COLO668 (cell line): ENCODE data around the gene FASTKD3.
A peak's percentile ranks its signal among the peaks of the same experiment; 100 is the strongest.

Experiments used
- DNase-seq: peaks from one replicate; lab custom pipeline; 2025; ENCODE audit not compliant: unreplicated experiment; lab: John Stamatoyannopoulos, UW

Gene FASTKD3

DNA sequence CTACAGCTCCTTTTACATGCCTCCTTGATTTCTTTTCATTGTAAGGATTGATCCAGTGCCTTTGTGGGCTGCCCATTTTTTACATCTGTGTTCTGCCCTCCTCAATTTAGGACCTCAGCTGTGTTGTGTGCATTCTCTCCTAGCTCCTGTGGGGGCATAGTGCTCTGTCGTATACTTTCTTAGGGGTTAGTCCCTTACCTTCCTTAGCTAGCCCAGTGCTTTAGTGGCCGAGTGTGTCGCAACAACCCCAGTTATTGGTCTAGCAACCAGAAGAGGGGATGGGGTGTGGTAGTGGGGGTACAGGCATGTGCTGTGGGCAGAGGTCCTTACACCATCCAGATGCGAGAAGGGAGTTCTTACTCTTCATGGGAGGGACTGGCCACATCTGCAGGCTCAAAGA, 12.3 kb upstream of the FASTKD3 start:
- no peak for DNase-seq

DNA sequence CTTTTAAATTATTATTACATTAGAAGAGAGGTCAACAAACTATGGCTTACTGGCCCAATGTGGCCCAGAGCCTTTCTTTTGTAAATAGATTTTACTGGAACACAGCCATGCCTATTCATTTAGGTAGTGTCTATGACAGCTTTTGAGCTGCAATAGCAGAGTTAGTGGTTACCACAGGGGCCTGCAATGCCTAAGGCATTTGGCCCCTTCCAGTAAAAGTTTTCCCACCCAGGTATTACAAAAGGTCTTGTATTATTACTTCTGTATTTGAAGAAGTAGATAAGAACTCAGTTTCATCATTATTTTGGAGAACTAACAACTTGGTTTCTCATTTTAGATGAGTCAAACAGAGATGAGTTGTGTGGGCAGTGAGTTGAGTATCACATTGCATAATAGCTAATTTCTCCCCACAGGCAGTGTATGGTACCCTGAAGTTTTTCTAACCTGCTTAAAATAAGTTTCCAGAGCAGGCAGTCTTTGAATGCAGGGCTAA, 9.6 kb upstream of the FASTKD3 start:
- no peak for DNase-seq

DNA sequence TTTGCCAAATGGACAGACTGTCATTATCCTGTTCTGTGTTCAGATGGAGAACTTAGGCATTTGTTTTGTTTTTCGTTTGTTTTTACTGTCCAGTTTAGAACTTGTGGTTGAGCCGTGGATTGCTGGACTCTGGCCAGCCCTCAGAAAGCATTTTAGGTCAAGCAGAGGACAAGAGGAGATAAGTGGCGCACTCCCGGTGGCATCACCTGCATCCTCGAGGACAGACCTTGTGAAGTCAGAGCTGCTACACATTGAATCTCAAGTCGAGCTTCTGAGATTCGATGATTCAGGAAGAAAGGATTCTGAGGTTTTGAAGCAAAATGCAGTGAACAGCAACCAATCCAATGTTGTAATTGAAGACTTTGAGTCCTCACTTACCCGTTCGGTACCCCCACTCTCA, 9.0 kb upstream of the FASTKD3 start:
- DNase-seq, result no peak

DNA sequence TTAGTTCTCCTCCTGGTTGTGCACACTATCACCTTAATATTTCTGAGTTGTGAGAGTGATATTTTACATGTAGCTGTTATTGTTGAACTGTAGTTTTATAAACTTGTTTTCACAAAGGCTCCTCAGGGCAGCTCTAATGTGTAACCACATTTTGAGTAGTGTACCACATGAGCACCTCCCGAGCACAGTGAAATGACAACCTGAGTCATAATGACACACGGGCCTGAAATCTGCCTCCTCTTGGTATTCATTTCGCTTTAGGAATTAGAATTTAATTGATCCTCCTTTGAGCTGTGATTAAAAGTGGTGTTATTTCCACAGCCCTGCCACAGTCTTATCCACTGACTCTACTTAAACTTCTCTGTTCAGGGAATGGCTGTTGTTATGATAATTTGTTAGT, 8.0 kb upstream of the FASTKD3 start:
- no peak for DNase-seq

DNA sequence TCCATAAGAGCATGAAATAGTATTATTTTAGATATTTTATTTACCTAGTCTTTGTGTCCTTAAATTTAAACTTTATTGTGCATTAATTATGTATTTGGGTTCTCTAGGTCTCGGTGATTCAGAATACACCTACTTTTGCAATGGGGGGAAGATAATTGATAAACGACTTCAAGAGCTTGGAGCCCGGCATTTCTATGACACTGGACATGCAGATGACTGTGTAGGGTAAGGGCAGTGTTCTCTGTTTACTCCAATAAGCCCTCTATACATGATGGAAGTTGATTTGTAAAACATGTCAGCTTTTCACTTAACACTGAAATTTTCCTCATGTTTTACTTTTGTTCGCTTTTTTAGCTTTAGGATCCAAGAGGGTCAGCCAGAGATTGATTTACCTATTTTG, 6.3 kb upstream of the FASTKD3 start:
- DNase-seq, result no peak

DNA sequence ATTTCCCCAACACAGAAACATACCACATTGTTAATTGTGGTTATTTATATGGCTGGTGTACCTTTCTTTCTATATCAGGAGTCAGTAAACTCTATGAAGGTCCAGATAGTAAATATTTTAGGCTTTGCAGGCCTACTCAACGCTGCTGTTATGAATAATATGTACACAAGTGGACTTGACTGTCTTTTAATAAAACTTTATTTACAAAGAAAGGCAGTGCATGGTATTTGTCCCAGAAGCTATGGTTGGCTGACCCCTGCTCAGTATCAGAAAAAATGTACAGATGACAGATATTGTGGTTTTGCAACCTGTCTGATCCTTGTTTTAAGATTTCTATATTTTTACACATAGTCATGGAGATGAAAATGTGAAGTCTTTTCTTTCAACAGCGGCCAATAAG, 5.8 kb upstream of the FASTKD3 start:
- no peak for DNase-seq

DNA sequence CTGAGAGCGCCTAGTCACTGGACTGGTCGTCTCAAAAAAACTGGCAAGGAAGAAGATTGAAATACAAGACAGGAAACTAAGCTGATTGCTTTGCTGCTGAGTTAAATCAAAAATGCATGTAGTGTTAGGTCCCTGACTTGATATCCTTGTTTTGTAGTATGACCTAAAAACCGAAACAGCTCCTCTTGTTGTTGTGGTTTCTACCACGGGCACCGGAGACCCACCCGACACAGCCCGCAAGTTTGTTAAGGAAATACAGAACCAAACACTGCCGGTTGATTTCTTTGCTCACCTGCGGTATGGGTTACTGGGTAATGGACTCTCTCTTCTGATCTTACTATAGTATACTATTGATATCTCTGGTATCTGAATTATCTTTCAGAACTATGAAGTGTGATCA, 4.4 kb upstream of the FASTKD3 start:
- DNase-seq, result no peak

DNA sequence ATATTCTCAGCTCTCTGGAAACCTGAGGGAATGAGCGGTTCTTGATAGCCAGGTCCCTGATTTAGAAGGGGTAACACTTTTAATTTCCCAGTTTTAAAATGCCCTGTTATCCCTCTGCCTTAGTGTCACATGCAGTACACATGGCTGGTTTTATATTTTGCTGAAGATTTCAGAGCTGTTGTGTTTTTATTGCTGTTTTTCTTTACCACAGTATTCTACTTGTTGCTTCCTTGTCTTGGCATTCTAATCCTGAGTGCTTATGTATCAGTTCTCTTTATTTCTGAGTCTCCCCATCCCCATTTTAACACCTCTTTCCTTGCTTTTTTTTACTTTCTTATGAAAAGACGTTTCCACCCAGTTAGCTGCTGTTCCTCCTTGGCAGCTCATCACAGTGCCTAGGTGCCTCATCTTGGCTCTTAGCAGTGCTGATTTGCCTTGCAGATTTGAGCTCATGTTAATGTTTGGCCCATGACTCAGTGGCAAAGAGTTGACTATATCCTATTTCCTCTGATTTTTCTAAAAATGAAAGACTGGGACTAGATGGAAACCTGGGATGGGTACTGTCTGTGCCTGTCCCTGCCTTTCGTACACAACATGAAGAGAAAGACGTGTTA, 3.8 kb upstream of the FASTKD3 start:
- DNase-seq, result no peak

DNA sequence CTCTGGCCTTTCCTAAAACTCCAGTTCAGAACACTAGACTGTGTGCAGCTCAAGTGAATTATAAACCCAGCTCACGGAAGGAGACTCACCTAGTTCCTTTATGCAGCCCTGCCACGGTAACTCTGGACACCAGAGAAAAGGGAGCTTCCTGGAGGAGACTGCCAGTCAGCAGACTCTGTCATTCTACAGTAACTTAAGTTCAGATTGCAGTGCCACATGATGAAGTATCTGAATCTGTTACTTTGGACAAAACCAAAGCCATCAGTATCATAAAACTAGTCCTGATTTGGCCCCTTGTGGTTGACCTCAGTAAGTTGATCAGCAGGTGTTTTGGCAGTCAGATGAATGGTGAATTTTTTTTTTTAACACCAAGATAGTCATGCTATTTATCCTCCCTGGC, 2.8 kb upstream of the FASTKD3 start:
- no peak for DNase-seq

DNA sequence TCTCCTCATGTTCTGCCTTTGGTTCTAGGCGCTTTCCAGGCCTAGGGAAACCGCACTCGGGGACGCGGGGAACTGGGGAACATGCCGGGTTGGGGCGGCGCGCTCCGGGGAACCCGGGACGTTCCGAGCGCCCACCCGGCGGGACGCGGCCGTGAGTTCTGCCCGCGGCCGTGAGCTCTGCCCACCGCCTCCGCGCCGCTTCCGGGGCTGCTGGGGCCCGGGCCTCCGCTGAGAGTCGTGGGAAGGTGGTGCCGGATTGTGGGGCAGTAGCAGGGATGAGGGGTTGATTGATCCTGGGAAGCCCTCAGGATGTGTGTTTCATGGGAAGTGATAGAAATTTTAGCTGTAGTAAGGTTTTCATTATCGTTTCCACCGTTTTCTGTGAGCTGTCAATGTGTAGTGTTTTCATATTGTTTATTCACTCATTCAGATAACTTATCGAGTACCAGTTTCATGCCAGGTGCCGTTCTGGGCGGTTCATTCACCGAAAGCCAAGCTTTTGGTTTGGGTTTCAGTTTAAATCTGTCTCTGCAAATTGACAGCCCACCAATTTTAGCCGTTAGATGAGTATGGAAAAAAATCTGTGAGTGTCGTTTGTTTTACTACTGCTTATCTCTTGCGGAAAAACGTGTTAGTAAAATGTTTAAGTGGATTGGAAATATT, 774 bp upstream of the FASTKD3 start:
- DNase-seq, result peak; percentile 56

DNA sequence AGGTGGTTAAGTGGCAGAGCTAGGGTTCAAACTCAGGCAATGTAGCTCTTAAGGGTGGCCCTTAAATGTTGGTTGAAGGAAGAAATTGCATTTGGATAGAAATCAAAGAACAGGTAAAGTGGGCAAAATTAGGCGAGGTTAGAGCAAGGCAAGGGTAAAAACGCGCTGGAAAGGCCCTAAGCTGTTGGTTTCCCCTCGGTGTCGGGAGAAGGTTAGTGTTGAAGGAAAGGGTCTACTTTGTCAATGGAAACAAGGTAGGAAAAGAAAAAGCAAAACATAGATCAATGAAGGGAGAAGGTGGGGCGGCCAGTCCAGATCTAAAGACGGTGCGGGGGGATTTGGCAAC, 431 bp downstream of the FASTKD3 start:
- DNase-seq, result no peak

DNA sequence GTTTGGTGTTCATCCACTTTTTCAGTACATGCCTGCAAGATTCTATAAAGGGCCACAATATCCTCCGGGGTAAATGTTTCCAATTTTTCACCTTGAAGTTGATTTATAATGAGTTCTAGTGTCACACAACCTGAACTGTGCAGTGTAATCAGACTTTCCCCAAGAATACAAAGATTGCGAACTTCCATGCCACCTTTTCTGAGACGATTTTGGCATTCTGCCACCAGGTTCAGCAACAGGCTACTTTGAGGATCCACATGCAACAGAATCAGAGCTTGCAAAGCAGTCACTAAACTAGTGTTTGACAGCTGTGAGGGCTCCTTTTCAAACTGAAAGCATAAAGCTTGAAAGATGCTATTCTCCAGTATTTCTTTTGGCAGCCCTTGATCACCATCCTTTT, 1.6 kb downstream of the FASTKD3 start:
- DNase-seq, result no peak

DNA sequence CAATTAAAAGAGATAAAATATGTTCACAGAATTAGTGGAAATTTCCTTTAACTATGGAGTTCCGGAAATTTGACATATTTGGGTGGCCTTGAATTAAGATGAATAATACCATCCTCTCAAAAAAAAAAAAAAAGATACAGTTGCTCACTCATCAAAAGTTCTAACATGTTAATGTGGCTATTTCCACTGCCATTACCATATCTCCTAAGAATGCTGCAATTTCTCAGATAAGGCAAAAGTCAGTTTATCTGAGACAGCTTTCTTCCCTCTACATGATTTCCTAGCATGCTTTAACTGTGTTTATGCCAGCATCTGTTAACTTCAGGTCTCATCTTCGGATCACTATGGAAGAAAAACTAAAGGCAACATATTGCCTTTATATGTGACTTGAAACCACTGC, 2.6 kb downstream of the FASTKD3 start:
- no peak for DNase-seq

DNA sequence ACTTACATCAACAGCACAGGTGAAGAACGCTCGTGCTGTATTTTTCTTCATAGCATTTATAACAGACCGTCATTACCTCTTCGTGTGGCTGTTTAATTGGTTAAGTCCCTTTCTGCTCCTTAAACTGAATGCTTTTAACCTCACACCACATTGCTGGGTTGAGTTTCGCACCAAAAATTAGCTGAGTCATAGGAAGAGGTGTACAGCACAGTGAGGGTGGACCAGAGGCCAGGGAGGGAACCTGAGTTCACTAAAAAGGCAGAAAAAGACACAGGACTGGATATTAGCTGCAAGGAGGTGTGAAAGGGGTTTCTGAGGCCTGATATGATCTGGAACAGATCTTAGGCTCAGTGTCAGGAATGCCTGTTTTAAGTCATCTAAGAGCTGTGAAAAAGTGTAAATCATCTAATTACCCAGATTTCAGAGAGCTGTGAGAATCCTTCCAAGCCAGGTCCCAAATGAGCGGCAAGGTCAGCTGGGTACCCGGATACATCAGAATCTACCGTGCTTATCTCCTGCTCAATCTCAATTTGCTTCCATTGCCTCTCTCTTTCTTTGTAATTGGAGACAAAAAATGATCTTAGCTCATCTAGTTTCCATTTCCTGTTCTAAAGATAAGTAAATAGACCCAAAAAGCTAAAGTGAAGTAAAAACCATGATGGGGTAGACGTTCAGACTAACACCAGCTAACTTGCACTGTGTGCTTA, 10.8 kb downstream of the FASTKD3 start:
- DNase-seq, result no peak

DNA sequence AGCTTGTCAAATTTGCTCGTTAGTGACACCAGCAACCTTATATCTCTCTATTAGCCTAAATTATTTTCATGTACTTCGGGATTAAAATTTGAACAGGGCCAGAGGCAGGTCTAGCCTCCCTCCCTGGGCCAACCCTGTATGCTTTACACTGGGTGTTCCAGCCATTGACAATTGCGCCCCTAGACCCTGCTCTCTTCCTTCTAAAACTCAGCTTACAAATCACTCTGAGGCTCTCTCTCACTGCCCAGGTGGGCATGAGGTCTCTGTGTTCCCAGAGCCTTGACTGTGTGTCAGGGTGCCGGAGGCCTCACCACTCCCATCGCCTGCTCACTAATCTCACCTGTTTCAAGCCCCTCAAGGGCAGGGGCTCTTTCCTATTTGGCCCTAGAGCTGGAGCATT, 11.5 kb downstream of the FASTKD3 start:
- DNase-seq, result no peak

DNA sequence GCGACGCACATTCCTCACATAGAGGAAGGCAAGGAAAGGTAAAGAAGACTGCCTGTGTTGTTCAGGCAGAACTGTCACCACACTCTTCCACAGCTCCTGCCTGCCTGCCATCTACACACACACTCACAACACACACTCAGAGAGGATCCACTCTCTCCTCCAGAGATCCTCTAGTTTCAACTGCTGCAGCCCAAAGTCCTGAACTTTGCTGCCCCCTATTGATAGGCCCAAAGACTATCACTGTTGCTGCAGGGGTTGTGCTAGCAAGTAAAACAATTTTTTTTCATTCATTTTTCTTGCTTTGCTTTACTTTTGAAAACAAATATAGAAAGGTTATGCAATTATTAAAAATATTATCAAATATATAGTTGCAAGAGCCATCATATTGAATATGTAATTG, 12.0 kb downstream of the FASTKD3 start:
- no peak for DNase-seq

DNA sequence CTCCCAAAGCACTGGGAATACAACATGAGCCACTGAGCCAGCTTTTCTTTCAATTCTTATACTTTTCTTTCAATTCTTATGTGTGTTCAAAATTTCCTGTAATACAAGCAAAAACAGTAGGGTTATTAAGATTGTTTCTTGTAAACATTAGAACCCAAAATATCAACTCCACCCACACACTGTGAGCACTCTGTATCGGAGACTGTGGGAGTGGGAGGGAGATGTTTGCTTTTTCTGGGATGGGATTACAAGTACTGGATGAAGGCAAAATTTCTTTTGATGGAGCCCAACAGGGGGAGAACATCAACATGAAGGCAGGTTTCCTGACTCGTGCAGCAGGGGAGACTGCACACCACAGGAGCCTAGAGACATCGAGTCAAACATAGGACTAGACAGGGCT, 13.2 kb downstream of the FASTKD3 start:
- DNase-seq, result no peak

DNA sequence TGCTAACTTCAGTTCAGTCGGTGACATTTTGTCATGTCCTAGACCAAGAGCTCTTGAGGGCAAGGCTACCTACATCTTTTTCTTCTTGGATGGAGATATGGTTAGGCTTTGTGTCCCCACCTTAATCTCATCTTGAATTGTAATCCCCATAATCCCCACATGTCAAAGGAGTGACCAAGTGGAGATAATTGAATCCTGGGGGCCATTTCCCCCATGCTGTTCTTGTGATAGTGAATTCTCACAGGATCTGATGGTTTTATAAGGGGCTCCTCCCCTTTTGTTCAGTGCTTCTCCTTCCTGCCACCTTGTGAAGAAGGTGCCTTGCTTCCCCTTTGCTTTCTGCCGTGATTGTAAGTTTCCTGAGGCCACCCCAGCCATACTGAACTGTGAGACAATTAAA, 15.8 kb downstream of the FASTKD3 start:
- no peak for DNase-seq

DNA sequence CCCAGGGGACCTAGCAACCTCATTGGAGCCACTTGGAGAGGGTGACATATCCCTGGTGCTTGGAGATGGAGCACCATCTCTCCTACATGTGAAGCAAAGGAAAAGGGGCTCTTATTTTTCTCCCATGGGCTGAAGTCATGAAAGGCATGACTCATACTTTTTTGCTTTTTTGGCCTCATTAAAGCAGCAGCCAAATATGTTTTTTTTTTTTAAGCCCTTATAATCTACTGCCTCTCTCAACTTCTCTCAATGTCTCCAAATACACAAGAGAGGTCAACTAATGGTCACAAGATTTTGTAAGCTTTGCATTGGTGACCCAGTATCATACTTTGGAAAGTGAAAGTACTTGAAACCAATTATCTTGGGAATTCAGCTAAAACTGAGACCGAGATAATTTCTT, 16.3 kb downstream of the FASTKD3 start:
- no peak for DNase-seq

DNA sequence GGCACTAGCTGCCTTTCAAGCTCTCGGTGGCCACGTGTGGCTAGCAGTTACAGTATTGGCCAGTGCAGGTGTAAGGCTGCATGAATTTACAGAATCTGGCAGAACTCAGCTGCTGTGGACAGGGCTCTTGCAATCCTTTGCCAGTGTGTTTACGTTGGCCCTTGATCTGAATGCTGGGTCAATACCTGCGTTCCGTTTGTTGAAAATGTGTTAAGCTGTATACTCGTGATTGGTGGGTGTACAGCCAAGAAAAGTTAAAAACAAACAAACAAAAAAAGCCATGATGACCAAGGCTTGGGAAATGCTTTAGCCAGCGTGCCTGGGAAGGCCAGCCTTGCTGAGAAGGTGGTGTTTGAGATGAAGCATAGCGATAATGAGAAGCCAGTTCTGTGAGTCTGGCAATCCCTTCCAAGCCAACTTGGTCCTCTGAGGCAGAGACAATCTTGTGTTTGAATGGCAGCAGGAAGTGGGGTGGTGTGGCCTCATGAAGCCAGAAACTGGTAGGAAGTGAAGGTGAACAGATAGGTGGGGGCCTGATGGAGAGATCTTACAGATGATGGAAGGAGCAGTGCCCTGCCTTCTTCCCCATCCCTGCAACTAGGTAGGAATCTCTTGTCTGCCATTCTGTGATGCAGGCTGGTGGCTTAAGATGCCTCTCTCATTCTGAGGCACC, 17.1 kb downstream of the FASTKD3 start:
- DNase-seq, result no peak

DNA sequence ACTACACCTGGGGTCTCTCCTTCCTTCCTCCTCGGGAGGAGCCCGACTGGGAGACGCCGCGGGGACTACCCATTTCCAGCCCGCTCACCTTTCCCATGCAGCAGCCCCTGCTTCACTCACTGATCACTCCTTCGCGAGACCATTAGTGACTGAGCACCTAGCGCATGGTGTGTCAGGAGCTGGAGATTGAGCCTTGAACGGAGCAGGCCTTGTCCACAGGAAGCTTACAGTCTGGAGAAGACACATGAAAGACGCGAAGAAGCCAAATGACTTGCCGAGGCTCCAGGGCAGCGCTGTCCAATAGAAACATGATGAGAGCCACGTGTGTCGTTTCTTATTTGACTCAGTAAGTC, 17.6 kb downstream of the FASTKD3 start:
- no peak for DNase-seq
